GM23248 (cell line): Measurements from ENCODE around the gene DNAI1.

ENCODE experiments used
- EZH2 ChIP-seq: fragments of 200-600 bp; sonication (generic); IDR thresholded peaks from 2 replicates; pipeline ENCODE4 v1.6.1; 2018; ENCODE audit warnings: antibody characterized with exemption, mild to moderate bottlenecking; ENCODE audit not compliant: insufficient read depth, poor library complexity, severe bottlenecking
- EZH2phosphoT487 ChIP-seq: fragments of 200-600 bp; sonication (generic); IDR thresholded peaks from 2 replicates; pipeline ENCODE4 v1.6.1; 2018; ENCODE audit warnings: antibody characterized with exemption, moderate library complexity, mild to moderate bottlenecking, low read depth; ENCODE audit not compliant: insufficient read depth

DNA sequence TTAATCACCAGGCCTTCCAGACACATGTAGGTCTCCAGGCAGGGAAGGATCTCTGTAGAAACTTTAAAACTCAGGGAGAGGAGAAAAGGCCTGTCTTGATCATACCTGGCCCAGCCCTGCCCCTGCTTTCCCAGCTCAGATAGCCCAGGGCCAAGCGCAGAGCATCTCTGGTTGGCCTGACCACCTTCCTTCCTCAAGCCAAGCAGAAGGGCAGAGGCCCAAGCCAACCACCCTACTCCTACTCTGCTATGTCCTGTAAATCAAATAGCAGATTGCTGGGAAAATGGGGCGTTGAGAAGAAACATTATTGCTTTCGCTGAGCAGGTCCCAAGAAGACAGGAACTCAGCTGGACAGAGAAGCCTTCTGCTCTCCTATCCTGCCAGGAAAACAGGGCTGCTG is 49.9 kb downstream of the DNAI1 start:
- no peak for TF ChIP-seq EZH2
- no peak for TF ChIP-seq EZH2phosphoT487
